ENCODE measurements around the gene RMND5A. TPM values are rescaled to one million over a fixed set of nuclear protein-coding genes. Genes with fewer than 3 reads are reported as not detected.

The RMND5A gene
- total RNA-seq, 1 donor from 2014 or later, result 24.3 TPM

DNA sequence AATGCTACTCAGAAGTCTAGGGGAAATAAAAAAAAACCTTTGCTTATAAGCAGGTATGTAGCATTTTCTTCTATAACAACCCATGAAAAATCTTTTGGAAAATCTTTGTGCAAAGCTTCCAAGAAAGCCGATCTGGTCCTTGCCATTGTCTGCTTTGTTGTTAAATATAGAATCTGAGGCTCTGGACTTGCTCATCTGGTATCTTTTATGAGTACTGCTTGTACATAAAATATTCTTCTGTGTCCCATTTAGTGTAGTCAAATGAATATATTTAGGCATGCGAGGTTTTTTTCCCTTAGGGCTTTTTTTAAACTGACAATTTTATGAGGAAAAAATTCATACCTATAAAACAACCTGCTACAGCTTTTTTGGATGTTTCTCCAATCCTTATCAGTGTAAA lies 45.0 kb upstream of the RMND5A start:
- H3K9me3 Mint-ChIP-seq (ENCODE audit: unreplicated experiment), result no peaks in the 10 kb centered on the region
- no peak overlapping the region for H3K4me3 Mint-ChIP-seq (ENCODE audit: unreplicated experiment)
- DNase-seq (ENCODE audit: extremely low spot score, unreplicated experiment), result no peak
- H3K36me3 Mint-ChIP-seq (ENCODE audit: unreplicated experiment), result no peaks in the 10 kb centered on the region
- no peak for TF ChIP-seq CTCF (IDR thresholded peaks at IDR 0.05)
- peaks cover 19% of the 10 kb centered on the region for H3K27me3 Mint-ChIP-seq (ENCODE audit: unreplicated experiment)
- H3K27ac Mint-ChIP-seq (ENCODE audit: unreplicated experiment), result no peak overlapping the region
- H3K4me1 Mint-ChIP-seq (ENCODE audit: unreplicated experiment), result no peaks in the 10 kb centered on the region

DNA sequence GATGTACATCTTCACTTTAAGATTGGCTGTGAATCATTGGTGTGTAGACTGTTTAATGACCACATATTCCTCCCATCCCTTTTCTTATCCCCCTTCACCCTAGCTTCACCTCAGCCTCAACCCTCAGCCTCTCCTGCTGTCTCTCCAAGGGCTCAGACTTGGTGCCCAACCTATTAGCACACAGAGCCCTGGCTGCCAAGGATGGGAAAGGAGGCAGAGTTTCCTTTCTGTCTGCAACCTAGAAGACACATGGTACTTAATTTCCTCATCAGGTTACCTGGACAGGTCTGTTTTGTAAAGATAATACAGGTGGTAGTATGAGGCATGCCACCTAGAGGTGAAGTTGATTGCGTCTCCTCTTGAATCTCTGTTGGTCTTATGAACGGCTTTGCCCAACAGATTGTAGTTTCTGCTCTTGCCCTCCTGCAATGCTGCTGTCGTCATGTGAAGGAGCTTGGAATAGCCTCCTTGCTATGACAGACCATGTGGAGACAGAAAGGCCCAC lies 44.5 kb upstream of the RMND5A start:
- TF ChIP-seq CTCF (IDR thresholded peaks at IDR 0.05), result no peak
- Mint-ChIP-seq H3K36me3 (ENCODE audit: unreplicated experiment) (no peaks in the 10 kb centered on the region), H3K4me1 (ENCODE audit: unreplicated experiment) (no peaks in the 10 kb centered on the region), H3K4me3 (ENCODE audit: unreplicated experiment) (no peak overlapping the region), H3K27ac (ENCODE audit: unreplicated experiment) (no peak overlapping the region), H3K27me3 (ENCODE audit: unreplicated experiment) (peaks cover 23% of the 10 kb centered on the region), H3K9me3 (ENCODE audit: unreplicated experiment) (no peaks in the 10 kb centered on the region)
- no peak for DNase-seq (ENCODE audit: extremely low spot score, unreplicated experiment)

DNA sequence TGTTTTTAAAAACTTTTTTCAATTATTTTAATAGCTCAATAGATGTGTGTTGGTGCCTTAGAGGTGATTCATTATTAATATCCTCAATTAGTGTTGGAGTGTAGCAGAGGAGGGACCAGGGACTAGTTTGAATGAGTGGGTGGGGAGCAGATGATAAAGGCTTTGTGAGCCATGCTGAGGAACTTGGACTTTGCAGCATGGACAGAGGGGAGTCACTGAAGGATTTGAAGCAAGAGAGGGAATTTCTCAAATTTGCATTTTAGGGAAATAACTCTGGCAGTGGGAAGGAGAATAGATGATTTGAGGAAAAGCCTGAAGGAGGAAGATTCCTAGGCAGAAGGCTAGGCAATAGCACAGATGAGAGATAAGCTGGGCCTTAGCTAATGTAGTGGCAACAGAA lies 42.3 kb upstream of the RMND5A start:
- H3K4me3 Mint-ChIP-seq (ENCODE audit: unreplicated experiment), result no peak overlapping the region
- DNase-seq (ENCODE audit: extremely low spot score, unreplicated experiment), result no peak
- peaks cover 38% of the 10 kb centered on the region for H3K27me3 Mint-ChIP-seq (ENCODE audit: unreplicated experiment)
- H3K9me3 Mint-ChIP-seq (ENCODE audit: unreplicated experiment), result no peaks in the 10 kb centered on the region
- TF ChIP-seq CTCF (IDR thresholded peaks at IDR 0.05), result no peak
- no peak overlapping the region for H3K27ac Mint-ChIP-seq (ENCODE audit: unreplicated experiment)
- H3K4me1 Mint-ChIP-seq (ENCODE audit: unreplicated experiment), result no peaks in the 10 kb centered on the region
- no peaks in the 10 kb centered on the region for H3K36me3 Mint-ChIP-seq (ENCODE audit: unreplicated experiment)

GRCh38 chr2:86679036-86679435 lies 41.1 kb upstream of the RMND5A start:
- peaks cover 41% of the 10 kb centered on the region for H3K27me3 Mint-ChIP-seq (ENCODE audit: unreplicated experiment)
- no peaks in the 10 kb centered on the region for H3K9me3 Mint-ChIP-seq (ENCODE audit: unreplicated experiment)
- no peak overlapping the region for H3K27ac Mint-ChIP-seq (ENCODE audit: unreplicated experiment)
- H3K4me1 Mint-ChIP-seq (ENCODE audit: unreplicated experiment), result no peaks in the 10 kb centered on the region
- no peak for DNase-seq (ENCODE audit: extremely low spot score, unreplicated experiment)
- no peak overlapping the region for H3K4me3 Mint-ChIP-seq (ENCODE audit: unreplicated experiment)
- TF ChIP-seq CTCF (IDR thresholded peaks at IDR 0.05), result no peak
- no peaks in the 10 kb centered on the region for H3K36me3 Mint-ChIP-seq (ENCODE audit: unreplicated experiment)

GRCh38 chr2:86685351-86685750 lies 34.7 kb upstream of the RMND5A start:
- Mint-ChIP-seq H3K36me3 (ENCODE audit: unreplicated experiment) (no peaks in the 10 kb centered on the region), H3K27me3 (ENCODE audit: unreplicated experiment) (peaks cover 24% of the 10 kb centered on the region), H3K9me3 (ENCODE audit: unreplicated experiment) (no peaks in the 10 kb centered on the region), H3K4me3 (ENCODE audit: unreplicated experiment) (no peak overlapping the region), H3K4me1 (ENCODE audit: unreplicated experiment) (no peaks in the 10 kb centered on the region), H3K27ac (ENCODE audit: unreplicated experiment) (no peak overlapping the region)
- DNase-seq (ENCODE audit: extremely low spot score, unreplicated experiment), result no peak
- TF ChIP-seq CTCF (IDR thresholded peaks at IDR 0.05), result no peak
